NCI-H748 (cell line): ENCODE results near the gene OR10AD1.
"Not testable (repeated sequence)": the region's sequence is repeated elsewhere in the genome, so short reads cannot be mapped to it uniquely, and the experiment has no call there.

ENCODE experiments used
- DNase-seq: peaks from one replicate; lab custom pipeline; 2025; ENCODE audit not compliant: unreplicated experiment; lab: John Stamatoyannopoulos, UW

The OR10AD1 gene

GRCh38 chr12:48203192-48203591, at the start of gene OR10AD1:
Gene OR10AD1, minus strand, starts transcription at chr12:48203292. Its CDS starts 0 bp downstream, at chr12:48203292.
- DNase-seq = no peak

DNA sequence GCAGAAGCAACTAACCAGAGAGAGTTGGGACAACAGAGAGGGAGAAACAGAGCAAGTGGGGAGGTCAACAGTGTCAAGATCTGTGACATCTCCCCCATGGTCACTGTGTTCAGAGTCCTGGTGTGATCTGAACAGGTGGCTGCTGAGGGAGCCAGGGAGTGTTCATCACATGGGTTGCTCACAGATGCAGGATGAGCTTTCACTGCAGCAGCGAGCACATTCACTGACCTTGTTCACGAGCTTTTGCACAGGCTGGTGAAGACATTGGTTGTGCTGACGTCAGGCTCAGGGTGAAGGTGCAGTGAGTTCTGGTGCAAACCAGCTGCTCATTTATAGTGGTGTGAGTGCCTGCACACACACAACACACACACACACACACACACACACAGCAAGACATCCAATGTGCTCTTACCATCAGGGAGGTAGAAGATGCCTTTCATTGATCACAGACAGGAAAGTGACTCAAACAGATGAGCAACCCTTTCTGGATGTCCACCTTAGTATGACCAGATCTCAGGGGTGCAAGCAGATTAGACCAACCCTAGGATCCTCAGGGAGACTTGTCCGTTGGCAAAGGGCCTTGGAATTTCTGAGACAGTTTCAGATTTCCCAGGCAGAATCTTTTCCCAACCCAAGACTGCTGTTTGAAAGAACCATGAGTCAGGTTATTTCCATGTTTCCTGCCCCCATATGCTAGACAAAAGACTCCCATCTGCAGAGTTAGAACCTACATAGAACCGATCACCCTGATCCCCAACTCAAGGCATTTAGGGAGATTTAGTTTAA, 44.3 kb upstream of the OR10AD1 start:
- DNase-seq = no peak

DNA sequence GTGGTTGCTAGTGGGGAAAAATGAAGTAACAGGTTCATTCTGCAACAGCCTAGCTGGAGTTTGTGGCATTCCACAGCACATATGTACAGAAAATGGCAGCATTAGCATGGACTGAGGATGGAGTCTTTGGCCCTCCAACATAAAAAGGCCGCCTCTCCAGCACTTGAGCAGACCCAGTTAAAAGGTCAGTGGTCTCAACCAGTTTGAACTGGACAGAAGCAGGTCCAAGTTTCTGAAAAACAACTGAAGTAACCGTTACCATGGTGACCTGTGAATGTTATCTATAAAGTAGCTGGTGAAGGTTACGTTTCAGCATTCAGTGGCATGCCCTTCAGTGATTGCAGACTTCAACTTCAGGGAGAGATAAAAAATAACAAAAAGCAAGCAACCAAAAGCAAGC, 34.1 kb upstream of the OR10AD1 start:
- no peak for DNase-seq

GRCh38 chr12:48235796-48236333, 32.8 kb upstream of the OR10AD1 start:
- no peak for DNase-seq

- not testable (repeated sequence) for DNase-seq
Measured at GRCh38 chr12:48231169-48231958, 28.3 kb upstream of the OR10AD1 start.

- DNase-seq = not testable (repeated sequence)
Measured at GRCh38 chr12:48224533-48224932, 21.4 kb upstream of the OR10AD1 start.

DNA sequence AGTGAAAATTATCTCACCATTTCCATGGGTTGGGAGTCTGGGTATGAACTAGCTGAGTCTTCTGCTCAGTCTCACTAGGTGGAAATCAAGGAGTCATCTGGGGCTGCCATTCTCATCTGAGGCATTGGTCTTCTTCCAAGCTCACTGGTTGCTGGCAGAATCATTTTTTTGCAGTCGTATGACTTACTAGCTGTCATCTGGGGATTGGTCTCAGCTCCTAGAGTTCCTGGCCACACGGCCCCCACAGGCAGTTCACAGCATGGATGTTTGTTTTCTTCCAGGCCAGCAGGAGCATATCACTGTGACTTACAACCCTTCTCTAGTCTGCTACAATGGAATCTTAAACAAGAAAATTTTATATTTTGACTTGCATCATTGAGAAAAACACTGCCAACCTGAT, 18.6 kb upstream of the OR10AD1 start:
- DNase-seq = no peak

DNA sequence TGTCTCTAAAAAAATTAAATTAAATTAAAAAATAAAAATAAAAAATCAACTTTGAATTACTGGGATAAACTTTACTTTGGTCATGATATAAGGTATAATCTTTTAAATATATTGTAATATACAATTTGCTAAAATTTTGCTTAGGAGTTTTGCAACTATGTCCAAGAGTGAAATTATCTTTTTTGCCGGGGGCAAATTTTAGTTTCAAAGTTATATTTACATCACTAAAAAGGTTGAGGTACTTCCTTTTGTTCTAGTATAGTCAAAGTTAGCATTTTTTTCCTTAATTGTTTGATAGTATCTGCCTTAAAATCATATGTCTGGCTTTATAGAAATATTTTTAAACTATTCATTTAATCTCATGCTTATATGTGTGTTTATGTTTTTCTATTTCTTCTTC, 17.6 kb upstream of the OR10AD1 start:
- DNase-seq = no peak

GRCh38 chr12:48219631-48220030, 16.5 kb upstream of the OR10AD1 start:
- no peak for DNase-seq

DNA sequence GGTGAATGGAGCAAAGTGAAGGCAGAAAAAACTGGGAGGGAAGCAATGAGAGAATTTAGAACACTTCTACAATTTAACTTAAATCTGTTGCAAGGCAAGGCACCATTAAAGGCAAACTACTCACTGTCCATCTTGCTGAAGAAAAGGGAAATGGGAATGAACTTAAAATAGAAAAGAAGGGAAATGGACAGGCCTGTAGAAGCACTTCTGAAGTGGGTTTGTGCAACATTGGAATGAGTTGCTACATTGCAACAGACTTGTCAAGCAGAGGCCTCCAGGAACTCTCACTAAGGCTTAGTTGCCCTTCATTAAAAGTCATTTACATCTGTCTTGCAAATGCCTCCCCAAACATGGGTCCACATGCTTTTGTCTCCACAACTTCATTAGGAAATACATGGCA, 13.7 kb upstream of the OR10AD1 start:
- DNase-seq = no peak

DNA sequence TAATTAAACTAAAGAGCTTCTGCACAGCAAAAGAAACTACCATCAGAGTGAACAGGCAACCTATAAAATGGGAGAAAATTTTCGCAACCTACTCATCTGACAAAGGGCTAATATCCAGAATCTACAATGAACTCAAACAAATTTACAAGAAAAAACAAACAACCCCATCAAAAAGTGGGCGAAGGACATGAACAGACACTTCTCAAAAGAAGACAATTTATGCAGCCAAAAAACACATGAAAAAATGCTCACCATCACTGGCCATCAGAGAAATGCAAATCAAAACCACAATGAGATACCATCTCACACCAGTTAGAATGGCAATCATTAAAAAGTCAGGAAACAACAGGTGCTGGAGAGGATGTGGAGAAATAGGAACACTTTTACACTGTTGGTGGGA, 6.4 kb upstream of the OR10AD1 start:
- DNase-seq = not testable (repeated sequence)

GRCh38 chr12:48202766-48203165, 326 bp downstream of the OR10AD1 start:
- DNase-seq = no peak

DNA sequence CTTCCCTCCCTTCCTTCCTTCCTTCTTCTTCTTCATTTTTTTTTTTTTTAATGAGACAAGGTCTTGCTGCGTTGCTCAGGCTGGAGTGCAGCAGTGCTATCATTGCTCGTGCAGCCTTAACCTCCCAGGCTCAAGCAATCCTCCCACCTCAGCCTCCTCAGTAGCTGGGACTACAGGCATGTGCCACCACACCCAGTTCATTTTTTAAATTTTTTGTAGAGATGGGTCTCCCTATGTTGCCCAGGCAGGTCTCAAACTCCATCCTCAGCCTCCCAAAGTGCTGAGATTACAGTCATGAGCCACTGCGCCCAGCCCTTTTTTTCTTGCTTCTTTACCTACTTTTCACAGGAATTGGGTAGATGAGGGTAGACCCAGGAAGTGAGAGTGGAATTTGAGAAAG, 1.6 kb downstream of the OR10AD1 start:
- DNase-seq = no peak

- no peak for DNase-seq
Measured at GRCh38 chr12:48201091-48201490, 2.0 kb downstream of the OR10AD1 start.

GRCh38 chr12:48199774-48200221, 3.3 kb downstream of the OR10AD1 start:
- no peak for DNase-seq

DNA sequence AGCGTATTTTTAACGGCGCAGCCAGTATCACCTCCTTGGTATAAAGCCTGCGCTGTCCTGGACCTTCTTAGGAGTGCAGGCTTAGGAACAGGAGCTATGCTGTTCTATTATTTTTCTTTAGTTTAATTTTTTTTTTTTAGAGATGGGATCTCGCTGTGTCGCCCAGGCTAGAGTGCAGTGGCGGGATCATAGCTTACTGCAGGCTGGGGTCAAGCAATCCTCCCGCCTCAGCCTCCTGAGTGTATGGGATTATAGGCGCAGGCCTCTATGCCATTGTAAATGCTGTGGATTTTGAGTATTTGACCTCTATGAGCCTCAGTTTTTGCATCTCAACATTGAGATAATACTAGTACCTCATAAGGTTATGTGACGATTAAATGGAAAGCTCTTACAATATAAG, 4.1 kb downstream of the OR10AD1 start:
- no peak for DNase-seq

- DNase-seq = no peak
Measured at GRCh38 chr12:48198672-48198971, 4.5 kb downstream of the OR10AD1 start.

DNA sequence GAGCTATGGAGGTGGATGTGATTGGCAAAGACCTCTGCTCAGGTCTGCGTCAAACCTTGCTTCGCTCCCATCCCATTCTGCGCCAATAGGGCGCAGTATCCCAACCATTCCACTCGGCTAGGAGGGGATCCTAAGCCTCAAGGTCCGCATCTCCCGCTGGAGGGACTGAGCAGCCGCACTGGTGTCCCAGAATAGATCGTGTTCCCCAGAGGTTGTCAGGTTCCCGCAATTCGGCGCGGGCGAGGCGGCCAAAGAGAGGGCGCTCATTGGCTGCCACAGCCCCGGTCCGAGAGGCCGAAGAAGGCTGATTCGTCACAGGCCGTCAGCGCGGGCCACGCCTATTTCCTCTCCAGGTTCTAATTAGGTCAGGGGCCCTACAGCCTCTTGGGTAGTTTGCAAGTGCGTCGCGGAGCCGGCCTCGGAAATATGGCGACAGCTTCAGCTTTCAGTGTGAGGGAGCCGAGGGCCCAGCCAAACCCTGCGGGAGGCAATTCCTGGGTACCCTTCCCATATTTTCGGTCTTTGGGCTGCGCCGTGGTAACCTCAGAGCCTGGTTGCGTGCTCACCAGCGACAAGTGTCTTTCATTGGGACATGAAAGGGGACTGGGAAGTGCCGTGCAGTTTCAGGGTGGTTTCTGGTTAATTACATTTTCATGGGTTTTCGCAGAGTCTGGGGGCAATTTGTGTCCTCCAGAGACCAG, 5.0 kb downstream of the OR10AD1 start:
- peak; percentile 97 for DNase-seq

DNA sequence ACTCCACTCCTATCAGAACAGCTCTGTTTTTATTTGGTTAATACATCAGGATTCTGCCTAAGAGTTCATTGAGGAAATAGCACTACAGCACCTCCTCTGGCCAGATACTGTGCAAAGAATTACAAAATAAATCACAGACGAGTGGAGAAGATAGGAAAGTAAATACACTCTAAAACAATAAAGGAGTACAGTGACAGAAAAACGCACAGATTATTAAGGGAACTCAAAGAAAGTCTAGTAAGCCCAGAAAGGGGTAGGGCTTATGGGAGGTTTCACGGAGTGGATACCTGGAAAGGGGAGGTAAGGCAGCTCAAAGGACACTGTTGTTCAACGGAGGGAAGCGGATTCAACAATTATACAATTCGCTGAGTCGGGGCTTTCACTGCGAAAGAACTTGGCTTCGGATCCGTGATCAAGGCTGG, 5.5 kb downstream of the OR10AD1 start:
- DNase-seq = peak; percentile 70

DNA sequence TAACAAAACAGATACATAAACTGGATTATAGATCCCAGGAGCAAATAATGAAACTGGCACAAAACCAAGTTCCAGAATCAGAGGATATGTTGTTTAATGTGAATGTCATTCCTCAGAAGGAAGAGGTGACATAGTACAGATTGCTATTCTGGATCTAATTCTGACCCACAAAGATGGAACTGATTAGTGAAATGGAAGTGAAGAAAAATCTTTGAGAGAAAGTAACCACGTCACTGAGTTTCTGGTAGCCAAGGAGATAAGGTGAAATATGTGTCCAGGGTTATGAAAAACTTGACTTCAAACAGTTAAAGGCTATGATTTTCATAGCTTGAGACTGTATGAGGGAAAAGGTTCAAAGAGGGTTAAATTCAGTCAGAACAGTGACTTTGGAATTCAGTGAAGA, 8.3 kb downstream of the OR10AD1 start:
- DNase-seq = no peak

- DNase-seq = no peak
Measured at GRCh38 chr12:48193623-48194022, 9.5 kb downstream of the OR10AD1 start.

DNA sequence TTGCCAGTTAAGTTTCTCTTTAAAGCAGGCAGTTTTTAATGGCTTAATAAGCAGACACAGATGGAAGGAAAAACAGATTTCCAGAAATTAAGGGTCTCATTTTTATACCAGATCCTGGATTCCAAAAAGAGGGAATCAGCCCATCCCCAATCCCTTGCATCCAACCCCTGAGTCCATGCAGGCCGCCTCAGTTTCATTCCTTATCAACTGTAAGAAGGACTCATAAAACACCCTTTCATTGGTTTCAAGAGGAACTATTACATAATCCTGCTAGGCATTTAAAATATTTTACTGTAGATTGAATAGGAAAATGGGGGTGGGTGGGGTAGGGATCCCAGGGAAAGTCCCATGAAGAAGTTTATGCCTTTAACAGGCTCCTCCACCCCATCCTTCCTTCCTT, 10.2 kb downstream of the OR10AD1 start:
- no peak for DNase-seq
